HG02970 (cell line): ENCODE results near the gene HOXA3.

Experiments used
- ATAC-seq: cut with Tn5 transposase; IDR thresholded peaks from one replicate; pipeline ENCODE4 v1.9.1; 2021; ENCODE audit warnings: mild to moderate bottlenecking, moderate library complexity, moderate number of reproducible peaks; ENCODE audit not compliant: unreplicated experiment, low FRiP score

HOXA3 gene

GRCh38 chr7:27106901-27107240 is 45.5 kb downstream of the HOXA3 start:
- no peak for ATAC-seq

- no peak for ATAC-seq
Measured at GRCh38 chr7:27106181-27106900, 46.0 kb downstream of the HOXA3 start.

- ATAC-seq: no peak
Measured at GRCh38 chr7:27105301-27106031, 46.9 kb downstream of the HOXA3 start.

GRCh38 chr7:27104341-27105058 is 47.9 kb downstream of the HOXA3 start:
- no peak for ATAC-seq

- no peak for ATAC-seq
Measured at GRCh38 chr7:27103489-27104226, 48.7 kb downstream of the HOXA3 start.

- no peak for ATAC-seq
Measured at GRCh38 chr7:27102581-27103442, 49.6 kb downstream of the HOXA3 start, which contains the start of gene HOXA2. TSS of gene HOXA2 (minus strand) at chr7:27102683. CDS start at chr7:27102500, 183 bp downstream.

GRCh38 chr7:27101957-27102580 is 50.3 kb downstream of the HOXA3 start:
- no peak for ATAC-seq

- no peak for ATAC-seq
Measured at GRCh38 chr7:27101171-27101956, 51.0 kb downstream of the HOXA3 start.

GRCh38 chr7:27100694-27101170 is 51.7 kb downstream of the HOXA3 start:
- ATAC-seq: no peak

- ATAC-seq: no peak
Measured at GRCh38 chr7:27099453-27100370, 52.7 kb downstream of the HOXA3 start.

GRCh38 chr7:27098578-27099451 is 53.6 kb downstream of the HOXA3 start:
- no peak for ATAC-seq

- no peak for ATAC-seq
Measured at GRCh38 chr7:27097686-27098577, 54.5 kb downstream of the HOXA3 start.

- ATAC-seq: no peak
Measured at GRCh38 chr7:27096768-27097514, 55.4 kb downstream of the HOXA3 start.

- ATAC-seq: peak; percentile 82
Measured at GRCh38 chr7:27095897-27096767, 56.3 kb downstream of the HOXA3 start, which contains the start of gene HOXA1. TSS of gene HOXA1 (minus strand) at chr7:27096000. CDS start at chr7:27095912, 88 bp downstream.
